Mucosa of stomach (tissue), 1 donor: ENCODE data around the gene GLUD1.
"Not testable (repeated sequence)": the region's sequence is repeated elsewhere in the genome, so short reads cannot be mapped to it uniquely, and the experiment has no call there.

Experiments used
- H3K27me3 ChIP-seq: one replicate; pipeline ENCODE4 v1.7.0; 2013; ENCODE audit warnings: mild to moderate bottlenecking, low read length; ENCODE audit not compliant: control insufficient read depth, insufficient read depth
- H3K36me3 ChIP-seq: one replicate; pipeline ENCODE4 v1.7.0; 2013; ENCODE audit warnings: low read length; ENCODE audit not compliant: control insufficient read depth, insufficient read depth
- H3K4me1 ChIP-seq: one replicate; pipeline ENCODE4 v1.7.0; 2013; ENCODE audit warnings: mild to moderate bottlenecking, low read length; ENCODE audit not compliant: control insufficient read depth, insufficient read depth
- H3K4me3 ChIP-seq: one replicate; pipeline ENCODE4 v1.7.0; 2013; ENCODE audit warnings: low read length
- H3K9ac ChIP-seq: one replicate; pipeline ENCODE4 v1.7.0; 2013; ENCODE audit warnings: mild to moderate bottlenecking, low read length, moderate library complexity
- H3K9me3 ChIP-seq: one replicate; pipeline ENCODE4 v1.7.0; 2013; ENCODE audit warnings: mild to moderate bottlenecking, low read length, moderate library complexity; ENCODE audit not compliant: control insufficient read depth
- donor health status: Pancreatic carcinoma.

The GLUD1 gene

GRCh38 chr10:87105446-87106124 lies 10.9 kb upstream of the GLUD1 start:
- Histone ChIP-seq H3K4me3 (no peak overlapping the region), H3K36me3 (no peaks in the 10 kb centered on the region), H3K9ac (no peak overlapping the region), H3K4me1 (no peaks in the 10 kb centered on the region), H3K27me3 (no peaks in the 10 kb centered on the region), H3K9me3 (no peaks in the 10 kb centered on the region)

- H3K4me3 ChIP-seq, H3K9ac ChIP-seq, H3K9me3 ChIP-seq, H3K36me3 ChIP-seq, H3K4me1 ChIP-seq, H3K27me3 ChIP-seq: not testable (repeated sequence)
These were observed 10.1 kb upstream of the GLUD1 start for GRCh38 chr10:87104727-87105126.

- H3K27me3 ChIP-seq = no peaks in the 10 kb centered on the region
- no peak overlapping the region for H3K9ac ChIP-seq
- no peak overlapping the region for H3K4me3 ChIP-seq
- no peaks in the 10 kb centered on the region for H3K36me3 ChIP-seq
- no peaks in the 10 kb centered on the region for H3K4me1 ChIP-seq
- H3K9me3 ChIP-seq = no peaks in the 10 kb centered on the region
These were observed 7.4 kb upstream of the GLUD1 start for GRCh38 chr10:87101996-87102395.

GRCh38 chr10:87095236-87095945 lies 748 bp upstream of the GLUD1 start:
- Histone ChIP-seq H3K27me3 (no peaks in the 10 kb centered on the region), H3K4me3 (peak overlapping the region; percentile 58), H3K4me1 (peaks cover 15% of the 10 kb centered on the region), H3K36me3 (no peaks in the 10 kb centered on the region), H3K9me3 (no peaks in the 10 kb centered on the region), H3K9ac (peak overlapping the region; percentile 71)

GRCh38 chr10:87093632-87094372 lies 841 bp downstream of the GLUD1 start:
- H3K27me3 ChIP-seq = no peaks in the 10 kb centered on the region
- peak overlapping the region; percentile 52 for H3K4me3 ChIP-seq
- H3K9me3 ChIP-seq = no peaks in the 10 kb centered on the region
- H3K36me3 ChIP-seq = no peaks in the 10 kb centered on the region
- H3K9ac ChIP-seq = peak overlapping the region; percentile 79
- H3K4me1 ChIP-seq = peaks cover 15% of the 10 kb centered on the region

GRCh38 chr10:87092861-87093631 lies 1.6 kb downstream of the GLUD1 start:
- H3K4me1 ChIP-seq = peaks cover 15% of the 10 kb centered on the region

GRCh38 chr10:87092376-87092860 lies 2.2 kb downstream of the GLUD1 start:
- H3K9me3 ChIP-seq = no peaks in the 10 kb centered on the region
- H3K9ac ChIP-seq = peak overlapping the region; percentile 79
- peaks cover 15% of the 10 kb centered on the region for H3K4me1 ChIP-seq
- H3K4me3 ChIP-seq = peak overlapping the region; percentile 52
- no peaks in the 10 kb centered on the region for H3K27me3 ChIP-seq
- no peaks in the 10 kb centered on the region for H3K36me3 ChIP-seq

More at GRCh38 chr10:87092861-87093631, 1.6 kb downstream of the GLUD1 start:
- H3K4me3 ChIP-seq = peak overlapping the region; percentile 52
- H3K27me3 ChIP-seq = no peaks in the 10 kb centered on the region
- no peaks in the 10 kb centered on the region for H3K36me3 ChIP-seq
- no peaks in the 10 kb centered on the region for H3K9me3 ChIP-seq
- peak overlapping the region; percentile 79 for H3K9ac ChIP-seq

- Histone ChIP-seq H3K9me3 (no peaks in the 10 kb centered on the region), H3K4me3 (no peak overlapping the region), H3K4me1 (peaks cover 15% of the 10 kb centered on the region), H3K9ac (no peak overlapping the region), H3K27me3 (no peaks in the 10 kb centered on the region), H3K36me3 (no peaks in the 10 kb centered on the region)
These were observed 3.9 kb downstream of the GLUD1 start for GRCh38 chr10:87090779-87091178.

- Histone ChIP-seq H3K4me3 (no peak overlapping the region), H3K4me1 (peaks cover 16% of the 10 kb centered on the region), H3K27me3 (no peaks in the 10 kb centered on the region), H3K9ac (no peak overlapping the region), H3K36me3 (no peaks in the 10 kb centered on the region), H3K9me3 (no peaks in the 10 kb centered on the region)
These were observed 4.9 kb downstream of the GLUD1 start for GRCh38 chr10:87089746-87090145.

GRCh38 chr10:87085537-87085936 lies 9.1 kb downstream of the GLUD1 start:
- H3K27me3 ChIP-seq = no peaks in the 10 kb centered on the region
- peaks cover 26% of the 10 kb centered on the region for H3K4me1 ChIP-seq
- no peaks in the 10 kb centered on the region for H3K36me3 ChIP-seq
- no peaks in the 10 kb centered on the region for H3K9me3 ChIP-seq
- H3K9ac ChIP-seq = no peak overlapping the region
- no peak overlapping the region for H3K4me3 ChIP-seq

GRCh38 chr10:87084291-87084782 lies 10.3 kb downstream of the GLUD1 start:
- H3K27me3 ChIP-seq, H3K36me3 ChIP-seq, H3K4me3 ChIP-seq, H3K9me3 ChIP-seq: not testable (repeated sequence)
- Histone ChIP-seq H3K9ac (peak overlapping the region; percentile 3), H3K4me1 (peaks cover 25% of the 10 kb centered on the region)
